ENCODE data around the gene PML. TPM values are rescaled to one million over a fixed set of nuclear protein-coding genes. Genes with fewer than 3 reads are reported as not detected.
"Not testable (repeated sequence)": the region's sequence is repeated elsewhere in the genome, so short reads cannot be mapped to it uniquely, and the experiment has no call there.

Gene PML
- total RNA-seq, 2 donors from 2014 or later = 76.3 to 91.7 TPM

DNA sequence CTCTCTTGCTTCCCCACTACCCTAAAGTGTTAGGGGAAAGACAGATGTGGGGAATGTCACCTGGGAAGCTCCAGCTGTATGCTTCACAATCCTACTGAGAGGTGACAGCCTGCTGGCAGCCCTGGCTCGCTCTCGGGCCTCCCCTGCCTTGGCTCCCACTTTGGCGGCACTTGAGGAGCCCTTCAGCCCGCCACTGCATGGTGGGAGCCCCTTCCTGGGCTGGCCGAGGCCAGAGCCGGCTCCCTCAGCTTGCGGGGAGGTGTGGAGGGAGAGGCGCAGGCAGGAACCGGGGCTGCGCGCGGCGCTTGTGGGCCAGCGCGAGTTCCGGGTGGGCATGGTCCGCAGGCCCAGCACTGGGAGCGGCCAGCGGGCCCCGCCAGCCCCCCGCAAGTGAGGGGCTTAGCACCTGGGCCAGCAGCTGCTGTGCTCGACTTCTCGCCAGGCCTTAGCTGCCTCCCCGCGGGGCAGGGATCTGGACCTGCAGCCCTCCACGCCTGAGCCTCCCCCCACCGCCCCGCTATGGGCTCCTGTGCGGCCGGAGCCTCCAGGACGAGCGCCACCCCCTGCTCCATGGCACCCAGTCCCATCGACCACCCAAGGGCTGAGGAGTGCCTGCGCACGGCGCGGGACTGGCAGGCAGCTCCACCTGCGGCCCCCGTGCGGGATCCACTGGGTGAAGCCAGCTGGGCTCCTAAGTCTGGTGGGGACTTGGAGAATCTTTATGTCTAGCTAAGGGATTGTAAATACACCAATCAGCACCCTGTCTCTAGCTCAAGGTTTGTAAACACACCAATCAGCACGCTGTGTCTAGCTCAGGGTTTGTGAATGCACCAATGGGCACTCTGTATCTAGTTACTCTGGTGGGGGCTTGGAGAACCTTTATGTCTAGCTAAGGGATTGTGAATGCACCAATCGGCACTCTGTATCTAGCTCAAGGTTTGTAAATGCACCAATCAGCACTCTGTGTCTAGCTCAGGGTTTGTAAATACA, 58.0 kb downstream of the PML start:
- not testable (repeated sequence) for H3K27ac Mint-ChIP-seq, ATAC-seq, H3K36me3 Mint-ChIP-seq, H3K9me3 Mint-ChIP-seq
- peak in 1 of 2 donors; percentile 48 for DNase-seq (ENCODE audit: low spot score in 2 of 2)

GRCh38 chr15:74053517-74053916, 59.0 kb downstream of the PML start:
- no peaks in the 10 kb centered on the region for H3K36me3 Mint-ChIP-seq
- ATAC-seq = no peak
- no peaks in the 10 kb centered on the region for H3K9me3 Mint-ChIP-seq

GRCh38 chr15:74053941-74054529, 59.5 kb downstream of the PML start:
- no peaks in the 10 kb centered on the region for H3K9me3 Mint-ChIP-seq
- no peaks in the 10 kb centered on the region for H3K36me3 Mint-ChIP-seq
- ATAC-seq (peak; percentile 93 to 94), DNase-seq (ENCODE audit: low spot score in 2 of 2) (peak; percentile 56 to 79)
- no peak overlapping the region for H3K27ac Mint-ChIP-seq

More at GRCh38 chr15:74053517-74053916, 59.0 kb downstream of the PML start:
- peak in 1 of 2 donors; percentile 41 for DNase-seq (ENCODE audit: low spot score in 2 of 2)
- H3K27ac Mint-ChIP-seq = no peak overlapping the region

GRCh38 chr15:74055804-74056203, 61.3 kb downstream of the PML start:
- Mint-ChIP-seq H3K9me3 (no peaks in the 10 kb centered on the region), H3K36me3 (no peaks in the 10 kb centered on the region), H3K27ac (no peak overlapping the region)
- no peak for ATAC-seq
- no peak for DNase-seq (ENCODE audit: low spot score in 2 of 2)

GRCh38 chr15:74056330-74056729, 61.8 kb downstream of the PML start:
- not testable (repeated sequence) for DNase-seq (ENCODE audit: low spot score in 2 of 2); H3K9me3 Mint-ChIP-seq; H3K36me3 Mint-ChIP-seq; H3K27ac Mint-ChIP-seq
- peak in 1 of 2 donors; percentile 56 for ATAC-seq

DNA sequence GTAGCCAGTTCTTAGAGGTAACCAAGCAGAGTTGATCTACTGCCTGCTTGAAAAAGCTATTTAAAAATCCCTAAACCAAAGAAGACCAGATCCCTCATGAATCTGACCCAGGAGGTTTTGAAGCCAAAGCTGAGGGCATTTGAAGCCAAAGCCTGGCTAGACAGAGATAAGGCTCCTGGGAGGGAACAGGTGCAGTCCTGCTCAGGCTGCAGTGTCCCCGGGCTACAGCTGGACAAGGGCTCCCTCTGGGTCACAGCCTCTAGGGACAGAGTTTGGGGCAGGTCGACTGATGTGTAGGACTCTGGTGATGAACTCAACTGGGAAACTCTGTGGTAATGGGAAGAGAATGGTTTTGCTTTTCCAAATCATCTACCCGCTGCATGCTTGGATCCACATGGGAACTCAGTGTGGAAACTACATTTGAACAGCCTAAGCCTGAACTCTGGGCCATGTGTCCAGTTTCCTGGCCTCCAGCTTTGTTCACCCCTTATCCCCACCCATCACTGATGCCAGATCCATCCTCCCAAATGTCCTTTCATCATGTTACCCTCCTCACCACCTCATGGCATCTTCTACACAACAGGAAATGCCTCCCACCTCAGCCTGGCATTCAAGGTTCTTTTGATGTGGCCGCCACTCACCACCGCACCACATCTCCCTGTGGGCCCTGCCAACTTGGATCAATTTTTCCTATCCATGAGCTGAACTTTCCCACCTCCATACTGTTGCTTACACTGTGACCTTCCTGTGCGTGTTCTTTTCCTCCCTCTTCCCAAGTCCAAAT, 64.7 kb downstream of the PML start:
- not testable (repeated sequence) for H3K9me3 Mint-ChIP-seq, H3K36me3 Mint-ChIP-seq, ATAC-seq, H3K27ac Mint-ChIP-seq
- peak in 1 of 2 donors; percentile 16 for DNase-seq (ENCODE audit: low spot score in 2 of 2)

GRCh38 chr15:74060251-74060650, 65.7 kb downstream of the PML start:
- peak in 1 of 2 donors; percentile 14 for DNase-seq (ENCODE audit: low spot score in 2 of 2)

GRCh38 chr15:74062236-74062635, 67.7 kb downstream of the PML start:
- no peak for ATAC-seq
- DNase-seq (ENCODE audit: low spot score in 2 of 2) = peak in 1 of 2 donors; percentile 0
- no peaks in the 10 kb centered on the region for H3K36me3 Mint-ChIP-seq
- H3K9me3 Mint-ChIP-seq = no peaks in the 10 kb centered on the region
- H3K27ac Mint-ChIP-seq = no peak overlapping the region

More at GRCh38 chr15:74060251-74060650, 65.7 kb downstream of the PML start:
- Mint-ChIP-seq H3K27ac (no peak overlapping the region), H3K9me3 (no peaks in the 10 kb centered on the region), H3K36me3 (no peaks in the 10 kb centered on the region)
- no peak for ATAC-seq

- Mint-ChIP-seq H3K36me3 (no peaks in the 10 kb centered on the region), H3K27ac (no peak overlapping the region), H3K9me3 (no peaks in the 10 kb centered on the region)
- DNase-seq (ENCODE audit: low spot score in 2 of 2) (peak; percentile 0 to 49), ATAC-seq (no peak)
These were observed 68.2 kb downstream of the PML start for GRCh38 chr15:74062671-74063070.

- H3K9me3 Mint-ChIP-seq, ATAC-seq, H3K27ac Mint-ChIP-seq, H3K36me3 Mint-ChIP-seq: not testable (repeated sequence)
- peak in 1 of 2 donors; percentile 0 for DNase-seq (ENCODE audit: low spot score in 2 of 2)
These were observed 69.1 kb downstream of the PML start for GRCh38 chr15:74063425-74064146.

GRCh38 chr15:74064183-74064582, 69.7 kb downstream of the PML start:
- not testable (repeated sequence) for H3K9me3 Mint-ChIP-seq, ATAC-seq, H3K27ac Mint-ChIP-seq, H3K36me3 Mint-ChIP-seq
- peak in 1 of 2 donors; percentile 1 for DNase-seq (ENCODE audit: low spot score in 2 of 2)

DNA sequence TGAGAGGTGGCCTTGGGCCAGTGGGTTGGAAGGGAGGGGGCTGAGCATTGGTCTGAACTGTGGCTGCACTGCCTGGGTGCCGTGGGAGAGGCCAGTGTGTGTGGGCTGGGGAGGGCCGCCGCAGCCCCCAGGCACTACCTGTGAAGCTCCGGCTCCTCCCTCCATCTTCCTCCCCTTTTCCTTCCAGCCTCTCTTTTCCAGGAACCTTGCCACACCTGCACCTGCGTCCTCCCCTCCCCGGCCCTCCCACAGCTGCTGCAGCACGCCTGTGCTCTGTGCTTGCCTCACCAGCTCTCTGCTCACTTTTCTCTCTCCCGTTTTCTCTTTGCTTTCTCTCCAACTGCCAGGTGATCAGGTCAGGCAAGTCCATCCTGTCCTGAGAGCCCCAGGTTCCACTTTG, 70.3 kb downstream of the PML start:
- not testable (repeated sequence) for H3K36me3 Mint-ChIP-seq, ATAC-seq, H3K27ac Mint-ChIP-seq, H3K9me3 Mint-ChIP-seq
- DNase-seq (ENCODE audit: low spot score in 2 of 2) = peak in 1 of 2 donors; percentile 1

DNA sequence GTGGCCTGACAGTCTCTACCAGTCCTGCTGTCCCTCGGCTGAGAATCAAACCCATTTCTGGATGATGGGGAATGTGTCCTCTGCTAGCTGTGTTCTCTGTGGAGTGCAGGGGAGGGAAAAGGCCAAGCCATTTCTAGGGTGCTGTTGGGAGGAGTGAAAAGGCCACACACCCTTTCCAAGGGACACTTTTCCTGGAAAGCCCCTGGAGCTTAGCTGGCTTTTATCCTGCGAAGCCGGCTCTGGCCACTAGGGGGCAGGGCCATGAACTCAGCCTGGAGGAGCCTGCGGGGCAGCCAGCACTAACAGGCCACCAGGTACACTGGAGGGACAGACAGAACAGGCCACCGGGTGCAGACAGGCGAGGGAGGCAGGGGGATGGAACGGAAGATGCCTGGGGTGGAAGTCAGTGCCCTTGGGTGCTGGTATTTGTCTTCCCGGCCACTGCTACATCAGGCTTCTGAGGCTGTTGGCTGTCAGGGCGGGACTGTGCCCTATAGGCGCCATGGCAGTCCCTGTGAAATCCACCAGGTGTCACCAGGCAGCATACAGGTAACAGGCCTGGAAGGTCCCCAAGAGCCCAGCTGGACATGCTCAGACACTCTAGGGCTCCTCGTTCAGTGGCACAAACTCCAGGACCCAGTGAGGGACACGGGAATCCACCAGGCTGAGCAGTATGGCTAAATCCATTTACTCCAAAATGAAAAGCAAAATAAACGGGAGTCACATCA, 71.3 kb downstream of the PML start:
- ATAC-seq (peak; percentile 97 to 98), DNase-seq (ENCODE audit: low spot score in 2 of 2) (peak; percentile 71 to 73)
- H3K36me3 Mint-ChIP-seq, H3K9me3 Mint-ChIP-seq, H3K27ac Mint-ChIP-seq: not testable (repeated sequence)

- not testable (repeated sequence) for ATAC-seq; H3K36me3 Mint-ChIP-seq; H3K9me3 Mint-ChIP-seq; H3K27ac Mint-ChIP-seq; DNase-seq (ENCODE audit: low spot score in 2 of 2)
These were observed 77.1 kb downstream of the PML start for GRCh38 chr15:74071645-74072044.

- not testable (repeated sequence) for ATAC-seq; H3K9me3 Mint-ChIP-seq; H3K36me3 Mint-ChIP-seq; DNase-seq (ENCODE audit: low spot score in 2 of 2); H3K27ac Mint-ChIP-seq
These were observed 77.6 kb downstream of the PML start for GRCh38 chr15:74072132-74072531.

Measured in activated naive CD4-positive, alpha-beta T cell treated with anti-CD3 and anti-CD28 coated beads, Interleukin-2, amount 50 U/mL, for 72 hours (primary cell).